Fibroblast of peridontal ligament (primary cell): ENCODE measurements around the gene RABGAP1L.
"Not testable (repeated sequence)": the region's sequence is repeated elsewhere in the genome, so short reads cannot be mapped to it uniquely, and the experiment has no call there.

Experiments used
- DNase-seq: peaks from one replicate; pipeline ENCODE4 v3.0.0-alpha.2; 2010; ENCODE audit errors: extremely low read depth

RABGAP1L gene

GRCh38 chr1:175033953-175034352 is 874.6 kb downstream of the RABGAP1L start:
- no peak for DNase-seq

- no peak for DNase-seq
Observed at GRCh38 chr1:175034775-175035174, 875.5 kb downstream of the RABGAP1L start.

- DNase-seq = no peak
Observed at GRCh38 chr1:175035865-175036264, 876.5 kb downstream of the RABGAP1L start.

- DNase-seq = no peak
Observed at GRCh38 chr1:175036476-175036875, 877.2 kb downstream of the RABGAP1L start.

- no peak for DNase-seq
Observed at GRCh38 chr1:175037416-175037815, 878.1 kb downstream of the RABGAP1L start.

GRCh38 chr1:175040324-175040879 is 881.1 kb downstream of the RABGAP1L start:
- DNase-seq = no peak

GRCh38 chr1:175042650-175043049 is 883.3 kb downstream of the RABGAP1L start:
- no peak for DNase-seq

- no peak for DNase-seq
Observed at GRCh38 chr1:175043824-175044223, 884.5 kb downstream of the RABGAP1L start.

- DNase-seq = not testable (repeated sequence)
Observed at GRCh38 chr1:175044591-175044990, 885.3 kb downstream of the RABGAP1L start.
